HepG2 (cell line): ENCODE data around the gene LRIF1. TPM values are rescaled to one million over a fixed set of nuclear protein-coding genes. Genes with fewer than 3 reads are reported as not detected.
A peak's percentile ranks its signal among the peaks of the same experiment; 100 is the strongest.

Source experiments
- ATAC-seq: fragments of 200-7000 bp; cut with Tn5 transposase; 3 replicates; pipeline ENCODE4 v1.9.1; 2020; ENCODE audit warnings: mild to moderate bottlenecking, moderate library complexity
- BruUV-seq: library from RNA; stranded (reverse); fragments of 400-500 nt; replicated peaks from 2 replicates; lab custom pipeline; 2021; lab: Mats Ljungman, UMichigan
- CTCF ChIA-PET: fragments of 300-600 bp; formaldehyde crosslinking; extraction: SDS; loops from one replicate; lab custom pipeline; 2021; ENCODE audit warnings: low total read pairs, inconsistent platforms, low intra/inter-chr PET ratio; lab: Yijun Ruan, JAX
- POLR2A ChIA-PET: fragments of 350-600 bp; sonication (Branson Sonifier 250); formaldehyde crosslinking; loops from one replicate; lab custom pipeline; 2020; ENCODE audit warnings: antibody characterized with exemption, inconsistent platforms; lab: Yijun Ruan, JAX
- DNase-seq: peaks from one replicate; pipeline ENCODE4 v3.0.0-alpha.2; 2015; ENCODE audit warnings: low spot score
- FAIRE-seq: peaks from 3 replicates; lab custom pipeline; 2011; peaks lifted over from hg19 to GRCh38; lab: Jason Lieb, UNC
- H2AFZ ChIP-seq: one replicate; pipeline ENCODE4 v1.6.1; 2011; ENCODE audit warnings: low read length, inconsistent platforms
- H3K27ac ChIP-seq: fragments of 300-600 bp; 3 replicates; pipeline ENCODE4 v1.8.0; 2011; ENCODE audit warnings: mixed run types, mild to moderate bottlenecking, mixed read lengths, low read length, inconsistent platforms; ENCODE audit not compliant: insufficient read depth; ENCODE audit errors: extremely low read length
- H3K27me3 ChIP-seq, 2 experiments: fragments of 200-600 bp in 1 of 2; 2 replicates in 1 of 2; 3 replicates in 1 of 2; pipeline versions ENCODE4 v1.6.0 to v1.8.0; 2011; ENCODE audit warnings: low read length in 2 of 2, mild to moderate bottlenecking in 2 of 2, moderate library complexity in 2 of 2, inconsistent platforms in 1 of 2; ENCODE audit not compliant: insufficient read depth in 2 of 2, control insufficient read depth in 1 of 2
- H3K36me3 ChIP-seq, 2 experiments: fragments of 200-600 bp in 1 of 2; replicated peaks in 1 of 2; 2 replicates in 1 of 2; 3 replicates in 1 of 2; pipeline versions ENCODE4 v1.5.1 to v1.8.0; 2011; ENCODE audit warnings: low read length in 2 of 2, inconsistent platforms in 1 of 2; ENCODE audit not compliant: insufficient read depth in 2 of 2, control insufficient read depth in 1 of 2
- H3K4me1 ChIP-seq: 2 replicates; pipeline ENCODE4 v1.5.1; 2012; ENCODE audit warnings: low read length, inconsistent platforms; ENCODE audit not compliant: insufficient read depth
- H3K4me2 ChIP-seq: 2 replicates; pipeline ENCODE4 v1.6.0; 2011; ENCODE audit warnings: low read depth, low read length, inconsistent platforms
- H3K4me3 ChIP-seq, 3 experiments: fragments of 200-600 bp in 1 of 3; sonication (generic), shearing (Covaris generic) in 1 of 3; replicated peaks in 1 of 3; 2 replicates each; pipeline ENCODE4 v1.5.1; 2011 to 2016; ENCODE audit warnings: low read length in 3 of 3, inconsistent platforms in 2 of 3, low read depth in 2 of 3, mild to moderate bottlenecking in 2 of 3, control low read depth in 1 of 3, mixed read lengths in 1 of 3; ENCODE audit not compliant: insufficient read depth in 1 of 3
- H3K79me2 ChIP-seq: one replicate; pipeline ENCODE4 v1.6.1; 2011; ENCODE audit warnings: low read length, inconsistent platforms; ENCODE audit not compliant: insufficient read depth
- H3K9ac ChIP-seq: 2 replicates; pipeline ENCODE4 v1.6.0; 2011; ENCODE audit warnings: mild to moderate bottlenecking, low read depth, low read length, inconsistent platforms; ENCODE audit not compliant: insufficient read depth
- H3K9me3 ChIP-seq: 2 replicates; pipeline ENCODE4 v1.5.1; 2012; ENCODE audit warnings: mild to moderate bottlenecking, low read length
- H4K20me1 ChIP-seq: 2 replicates; pipeline ENCODE4 v1.6.0; 2011; ENCODE audit warnings: inconsistent platforms, mild to moderate bottlenecking, low read length, moderate library complexity; ENCODE audit not compliant: insufficient read depth
- CBX1 ChIP-seq: IDR thresholded peaks from one replicate; pipeline ENCODE4 v1.6.1; 2016; ENCODE audit warnings: antibody characterized with exemption, low read depth
- HDAC1 ChIP-seq: sonication (generic); formaldehyde crosslinking; IDR thresholded peaks from 2 replicates; pipeline ENCODE4 v1.5.1; 2020; ENCODE audit warnings: mild to moderate bottlenecking, missing genetic modification reagents
- MAFF ChIP-seq: IDR thresholded peaks from 2 replicates; pipeline ENCODE4 v1.6.1; 2011; ENCODE audit warnings: low read depth, low read length, improper control_type of control experiment
- MAFK ChIP-seq, 2 experiments: IDR thresholded peaks in 1 of 2; conservative IDR thresholded peaks in 1 of 2; 2 replicates each; pipeline ENCODE4 v1.6.1; 2011; ENCODE audit warnings: improper control_type of control experiment in 2 of 2, low read length in 2 of 2
- ONECUT2 ChIP-seq: sonication (generic); formaldehyde crosslinking; IDR thresholded peaks from 2 replicates; pipeline ENCODE4 v1.4.0; 2020; ENCODE audit warnings: missing genetic modification reagents
- RBM22 ChIP-seq: fragments of 200-400 bp; formaldehyde crosslinking; optimal IDR thresholded peaks from 2 replicates; pipeline ENCODE3; 2017; ENCODE audit warnings: mild to moderate bottlenecking, low read length, moderate library complexity
- REXO4 ChIP-seq: sonication (generic); formaldehyde crosslinking; IDR thresholded peaks from 2 replicates; pipeline ENCODE4 v1.8.0; 2022; ENCODE audit warnings: missing genetic modification reagents, mild to moderate bottlenecking, borderline replicate concordance
- RXRB ChIP-seq: IDR thresholded peaks from 2 replicates; pipeline ENCODE4 v1.6.1; 2016; ENCODE audit warnings: borderline replicate concordance, missing genetic modification reagents, missing compliant biosample characterization
- SP5 ChIP-seq: IDR thresholded peaks from 2 replicates; pipeline ENCODE4 v1.6.1; 2016; ENCODE audit warnings: low read depth, borderline replicate concordance
- ZNF101 ChIP-seq: sonication (generic); formaldehyde crosslinking; IDR thresholded peaks from 2 replicates; pipeline ENCODE4 v1.4.0; 2020; ENCODE audit warnings: mild to moderate bottlenecking, low read depth, missing genetic modification reagents, borderline replicate concordance
- ZNF253 ChIP-seq: sonication (generic); formaldehyde crosslinking; IDR thresholded peaks from 2 replicates; pipeline ENCODE4 v1.8.0; 2022; ENCODE audit warnings: mild to moderate bottlenecking, missing genetic modification reagents, borderline replicate concordance
- ZNF367 ChIP-seq: sonication (generic); formaldehyde crosslinking; IDR thresholded peaks from 2 replicates; pipeline ENCODE4 v1.4.0; 2020; ENCODE audit warnings: missing genetic modification reagents, borderline replicate concordance
- ZNF569 ChIP-seq: sonication (generic); formaldehyde crosslinking; IDR thresholded peaks from 2 replicates; pipeline ENCODE4 v1.5.0; 2020; ENCODE audit warnings: mild to moderate bottlenecking, missing genetic modification reagents, moderate library complexity, borderline replicate concordance
- WGBS: methylation state at CpG from one replicate; pipeline ENCODE4 v1.1.6; 2017; ENCODE audit warnings: low lambda C conversion rate; 5-methylcytosine and 5-hydroxymethylcytosine counted together
- in situ Hi-C: cut with HindIII; loops from 2 replicates; pipeline ENCODE4 v1.10.0; 2017; ENCODE audit warnings: low pct_unique_long_range_greater_than_20kb; ENCODE audit not compliant: extremely low pct_ligation_motif_present
- intact Hi-C: fragments of 100-400 bp; cut with micrococcal nuclease; formaldehyde crosslinking; loops from one replicate; pipeline ENCODE4 v1.10.0; 2022; ENCODE audit not compliant: unreplicated experiment
- polyA plus RNA-seq, 8 experiments: library from polyadenylated mRNA; depleted of rRNA in 3 of 8; stranded (reverse) in 7 of 8; unstranded in 1 of 8; fragments of >200 nt; fragmentation: Illumina TruSeq in 4 of 8; extraction: Trizol in 4 of 8; gene quantifications; 2 replicates each; pipeline versions ENCODE4 v1.2.1 to v1.2.3, GENCODE V29; 2011 to 2016; ENCODE audit warnings: low read depth in 4 of 8, missing spikeins in 1 of 8, mixed read lengths in 1 of 8; ENCODE audit not compliant: insufficient read depth in 1 of 8
- total RNA-seq, 5 experiments: library from RNA; depleted of rRNA; stranded (reverse); fragments of >200 nt; fragmentation: Illumina TruSeq; extraction: Trizol; gene quantifications; 2 replicates each; pipeline ENCODE4 v1.2.3, GENCODE V29; 2016; ENCODE audit warnings: low read depth in 1 of 5
- TF ChIP-seq, protein P1 (sequence below): IDR thresholded peaks from 2 replicates; pipeline ENCODE4 v1.6.1; 2016; ENCODE audit warnings: low read depth, control low read depth
- TF ChIP-seq, protein P2 (sequence below): IDR thresholded peaks from 2 replicates; pipeline ENCODE4 v1.6.1; 2016; ENCODE audit warnings: control low read depth
- TF ChIP-seq, protein P3 (sequence below): sonication (generic); formaldehyde crosslinking; IDR thresholded peaks from 2 replicates; pipeline ENCODE4 v1.4.0; 2020; ENCODE audit warnings: mild to moderate bottlenecking, missing genetic modification reagents

Gene LRIF1
- total and polyA plus RNA-seq, 2 of the 13 experiments (the other 11 are each of a cell fraction or from before 2014, with no cell fraction given): 18.4 to 42.4 TPM

GRCh38 chr1:110945626-110946025 is 18.1 kb downstream of the LRIF1 start:
- H3K36me3 ChIP-seq: peaks cover 0 to 23% of the 10 kb centered on the region in 2 experiments; a peak in 2 of 5 replicates
- WGBS: 100% methylated on average over 2 of the region's 2 CpGs
- ChIA-PET CTCF (no interaction called here), POLR2A (interaction anchor here (1.0 to 1.3 kb wide), 2 partner anchors 18 to 19 kb away, joined by 5 read pairs; partner anchors contain the start of gene LRIF1)
- BruUV-seq: no TSS peak
- no peak for DNase-seq
- peaks cover 11% of the 10 kb centered on the region for H3K4me1 ChIP-seq
- H2AFZ ChIP-seq: no peak overlapping the region
- H3K4me3 ChIP-seq: no peak overlapping the region
- H3K79me2 ChIP-seq: no peaks in the 10 kb centered on the region
- H3K27ac ChIP-seq: no peak overlapping the region
- FAIRE-seq: no peak
- ATAC-seq: no peak; the same call in 2 of the 3 replicates
- H3K27me3 ChIP-seq: no peaks in the 10 kb centered on the region
- H3K9ac ChIP-seq: no peak overlapping the region
- no peak overlapping the region for H3K4me2 ChIP-seq
- no peaks in the 10 kb centered on the region; the same call in 1 of the 2 replicates for H4K20me1 ChIP-seq
- TF ChIP-seq HDAC1 (CRISPR knock-in tag) (no peak), MAFK (conservative IDR thresholded peaks at IDR 0.05 in 1 of 2, IDR thresholded peaks at IDR 0.05 in 1 of 2; ENCODE audit: low read length in 2 of 2) (peak; percentile 8 to 49; a peak in 2 of 4 replicates), ZNF101 (no peak), ZNF253 (CRISPR knock-in tag) (no peak), ZNF367 (CRISPR knock-in tag) (no peak), ONECUT2 (CRISPR knock-in tag) (no peak), ZNF569 (CRISPR knock-in tag) (no peak), SP5 (no peak), MAFF (peak; percentile 60), REXO4 (no peak), RXRB (CRISPR knock-in tag) (no peak), RBM22 (no peak), CBX1 (no peak)
- TF ChIP-seq, protein P1, sequence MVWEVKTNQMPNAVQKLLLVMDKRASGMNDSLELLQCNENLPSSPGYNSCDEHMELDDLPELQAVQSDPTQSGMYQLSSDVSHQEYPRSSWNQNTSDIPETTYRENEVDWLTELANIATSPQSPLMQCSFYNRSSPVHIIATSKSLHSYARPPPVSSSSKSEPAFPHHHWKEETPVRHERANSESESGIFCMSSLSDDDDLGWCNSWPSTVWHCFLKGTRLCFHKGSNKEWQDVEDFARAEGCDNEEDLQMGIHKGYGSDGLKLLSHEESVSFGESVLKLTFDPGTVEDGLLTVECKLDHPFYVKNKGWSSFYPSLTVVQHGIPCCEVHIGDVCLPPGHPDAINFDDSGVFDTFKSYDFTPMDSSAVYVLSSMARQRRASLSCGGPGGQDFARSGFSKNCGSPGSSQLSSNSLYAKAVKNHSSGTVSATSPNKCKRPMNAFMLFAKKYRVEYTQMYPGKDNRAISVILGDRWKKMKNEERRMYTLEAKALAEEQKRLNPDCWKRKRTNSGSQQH (CRISPR knock-in tag): no peak
- TF ChIP-seq, protein P2, sequence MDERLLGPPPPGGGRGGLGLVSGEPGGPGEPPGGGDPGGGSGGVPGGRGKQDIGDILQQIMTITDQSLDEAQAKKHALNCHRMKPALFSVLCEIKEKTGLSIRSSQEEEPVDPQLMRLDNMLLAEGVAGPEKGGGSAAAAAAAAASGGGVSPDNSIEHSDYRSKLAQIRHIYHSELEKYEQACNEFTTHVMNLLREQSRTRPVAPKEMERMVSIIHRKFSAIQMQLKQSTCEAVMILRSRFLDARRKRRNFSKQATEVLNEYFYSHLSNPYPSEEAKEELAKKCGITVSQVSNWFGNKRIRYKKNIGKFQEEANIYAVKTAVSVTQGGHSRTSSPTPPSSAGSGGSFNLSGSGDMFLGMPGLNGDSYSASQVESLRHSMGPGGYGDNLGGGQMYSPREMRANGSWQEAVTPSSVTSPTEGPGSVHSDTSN (CRISPR knock-in tag): no peak
- TF ChIP-seq, protein P3, sequence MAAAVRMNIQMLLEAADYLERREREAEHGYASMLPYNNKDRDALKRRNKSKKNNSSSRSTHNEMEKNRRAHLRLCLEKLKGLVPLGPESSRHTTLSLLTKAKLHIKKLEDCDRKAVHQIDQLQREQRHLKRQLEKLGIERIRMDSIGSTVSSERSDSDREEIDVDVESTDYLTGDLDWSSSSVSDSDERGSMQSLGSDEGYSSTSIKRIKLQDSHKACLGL (CRISPR knock-in tag): no peak
- no peaks in the 10 kb centered on the region for H3K9me3 ChIP-seq
- intact Hi-C loops (no loop called here), in situ Hi-C loops (no loop called here)
